ENCODE measurements around the gene ABCB8.
"Not testable (repeated sequence)": the region's sequence is repeated elsewhere in the genome, so short reads cannot be mapped to it uniquely, and the experiment has no call there.

ABCB8 gene

GRCh38 chr7:151035026-151035717 lies 6.9 kb downstream of the ABCB8 start:
- DNase-seq (ENCODE audit: low read depth in 2 of 2): no peak

- DNase-seq (ENCODE audit: low read depth in 2 of 2): no peak
Measured at GRCh38 chr7:151035902-151036301, 7.7 kb downstream of the ABCB8 start.

GRCh38 chr7:151038951-151039849 lies 10.9 kb downstream of the ABCB8 start:
- peak; percentile 54 to 58 for DNase-seq (ENCODE audit: low read depth in 2 of 2)

GRCh38 chr7:151039850-151040548 lies 11.7 kb downstream of the ABCB8 start:
- no peak for DNase-seq (ENCODE audit: low read depth in 2 of 2)

GRCh38 chr7:151040616-151041375 lies 12.5 kb downstream of the ABCB8 start:
- DNase-seq (ENCODE audit: low read depth in 2 of 2): no peak

- DNase-seq (ENCODE audit: low read depth in 2 of 2): not testable (repeated sequence)
Measured at GRCh38 chr7:151043449-151043848, 15.2 kb downstream of the ABCB8 start.

- no peak for DNase-seq (ENCODE audit: low read depth in 2 of 2)
Measured at GRCh38 chr7:151043959-151044358, 15.7 kb downstream of the ABCB8 start.

- no peak for DNase-seq (ENCODE audit: low read depth in 2 of 2)
Measured at GRCh38 chr7:151045262-151045661, 17.0 kb downstream of the ABCB8 start.

- DNase-seq (ENCODE audit: low read depth in 2 of 2): no peak
Measured at GRCh38 chr7:151045967-151046366, 17.7 kb downstream of the ABCB8 start.

- DNase-seq (ENCODE audit: low read depth in 2 of 2): no peak
Measured at GRCh38 chr7:151046603-151047573, 18.6 kb downstream of the ABCB8 start.

- DNase-seq (ENCODE audit: low read depth in 2 of 2): no peak
Measured at GRCh38 chr7:151047976-151048815, 19.9 kb downstream of the ABCB8 start, which contains the start of gene ASIC3. TSS of gene ASIC3 (plus strand) at chr7:151048531. CDS start at chr7:151048886, 355 bp downstream.

GRCh38 chr7:151048911-151049463 lies 20.7 kb downstream of the ABCB8 start:
- DNase-seq (ENCODE audit: low read depth in 2 of 2): no peak

- DNase-seq (ENCODE audit: low read depth in 2 of 2): peak in 1 of 2 donors; percentile 49
Measured at GRCh38 chr7:151051108-151051507, 22.9 kb downstream of the ABCB8 start.

- DNase-seq (ENCODE audit: low read depth in 2 of 2): no peak
Measured at GRCh38 chr7:151053096-151053495, 24.8 kb downstream of the ABCB8 start.

GRCh38 chr7:151053751-151054150 lies 25.5 kb downstream of the ABCB8 start:
- DNase-seq (ENCODE audit: low read depth in 2 of 2): no peak

- no peak for DNase-seq (ENCODE audit: low read depth in 2 of 2)
Measured at GRCh38 chr7:151056283-151056665, 28.0 kb downstream of the ABCB8 start.

- DNase-seq (ENCODE audit: low read depth in 2 of 2): no peak
Measured at GRCh38 chr7:151056666-151057505, 28.6 kb downstream of the ABCB8 start.

- DNase-seq (ENCODE audit: low read depth in 2 of 2): no peak
Measured at GRCh38 chr7:151057506-151057988, 29.3 kb downstream of the ABCB8 start, which contains the start of gene CDK5. TSS of gene CDK5 (minus strand) at chr7:151057897. CDS start at chr7:151057848, 49 bp downstream.
